ENCODE measurements around the gene HAL. TPM values are rescaled to one million over a fixed set of nuclear protein-coding genes. Genes with fewer than 3 reads are reported as not detected.

HAL gene
- under 0.01 TPM in 1 of 2 replicates, not detected in the other for total RNA-seq

GRCh38 chr12:95996034-95996658, at the start of gene HAL:
TSS of gene HAL (minus strand) at chr12:95996344. CDS start at chr12:95995910, 434 bp downstream.

GRCh38 chr12:96035283-96036236, 39.4 kb upstream of the HAL start, which contains the start of gene LTA4H:
TSS of gene LTA4H (minus strand) at chr12:96035587. CDS start at chr12:96035519, 68 bp downstream.

GRCh38 chr12:95943330-95943842, 52.8 kb downstream of the HAL start, which contains the start of gene AMDHD1:
TSS of gene AMDHD1 (plus strand) at chr12:95943331. CDS start at chr12:95943399, 68 bp downstream.

GRCh38 chr12:95942524-95943329, 53.4 kb downstream of the HAL start, which contains the start of gene CCDC38:
TSS of gene CCDC38 (minus strand) at chr12:95942614. CDS start at chr12:95936509, 6,105 bp downstream.

Other genes with a start within 250 kb of the HAL start
- gene NTN4, start 205.6 kb downstream of the HAL start, total RNA-seq, result 14.7 and 48.6 TPM in 2 replicates
- 22.5 and 27.3 TPM in 2 replicates for gene SNRPF, start 137.4 kb downstream of the HAL start, total RNA-seq
- gene CCDC38, start 53.7 kb downstream of the HAL start, total RNA-seq, result under 0.01 TPM in 1 of 2 replicates, not detected in the other
- gene AMDHD1, start 53.0 kb downstream of the HAL start, total RNA-seq, result 0.09 and 0.16 TPM in 2 replicates
- gene LTA4H, start 39.2 kb upstream of the HAL start, total RNA-seq, result 78.5 and 106 TPM in 2 replicates
- gene ELK3, start 198.0 kb upstream of the HAL start, total RNA-seq, result 7.8 and 13.2 TPM in 2 replicates

Data from bronchial smooth muscle cell (primary cell).